MM.1S (cell line): ENCODE measurements around the gene MLPH.

Experiments used
- DNase-seq: peaks from one replicate; pipeline ENCODE4 v3.0.0-alpha.2; 2015
- H2AFZ ChIP-seq: fragments of 300-600 bp; sonication (generic); 2 replicates; pipeline ENCODE4 v1.6.0; 2016; ENCODE audit warnings: antibody characterized with exemption, low read length
- H3F3A ChIP-seq: fragments of 300-600 bp; sonication (generic); 2 replicates; pipeline ENCODE4 v1.6.1; 2016; ENCODE audit warnings: mild to moderate bottlenecking, antibody characterized with exemption, low read length, moderate library complexity, mixed read lengths; ENCODE audit not compliant: insufficient read depth
- H3K27ac ChIP-seq: fragments of 300-600 bp; sonication (generic); 2 replicates; pipeline ENCODE4 v1.5.1; 2016; ENCODE audit warnings: mild to moderate bottlenecking, low read length
- H3K27me3 ChIP-seq: fragments of 300-600 bp; sonication (generic); replicated peaks from 2 replicates; pipeline ENCODE4 v1.6.0; 2016; ENCODE audit warnings: low read length; ENCODE audit not compliant: insufficient read depth
- H3K36me3 ChIP-seq: fragments of 300-600 bp; sonication (generic); replicated peaks from 2 replicates; pipeline ENCODE4 v1.6.1; 2016; ENCODE audit warnings: mild to moderate bottlenecking, low read length, mixed read lengths; ENCODE audit not compliant: insufficient read depth
- H3K4me1 ChIP-seq: fragments of 300-600 bp; sonication (generic); 2 replicates; pipeline ENCODE4 v1.6.1; 2016; ENCODE audit warnings: low read length, mixed read lengths
- H3K4me2 ChIP-seq: fragments of 300-600 bp; sonication (generic); 2 replicates; pipeline ENCODE4 v1.6.0; 2016; ENCODE audit warnings: low read depth, low read length
- H3K4me3 ChIP-seq: fragments of 300-600 bp; sonication (generic); 2 replicates; pipeline ENCODE4 v1.5.1; 2016; ENCODE audit warnings: low read length, mixed read lengths
- H3K79me2 ChIP-seq: fragments of 300-600 bp; sonication (generic); 2 replicates; pipeline ENCODE4 v1.6.1; 2016; ENCODE audit warnings: mixed run types, low read length, mixed read lengths
- H3K9ac ChIP-seq: fragments of 300-600 bp; sonication (generic); 2 replicates; pipeline ENCODE4 v1.6.1; 2016; ENCODE audit warnings: low read length, mixed read lengths
- H3K9me2 ChIP-seq: fragments of 300-600 bp; sonication (generic); replicated peaks from 2 replicates; pipeline ENCODE4 v1.6.1; 2016; ENCODE audit warnings: mild to moderate bottlenecking, low read length, mixed read lengths; ENCODE audit not compliant: insufficient read depth
- H3K9me3 ChIP-seq: fragments of 300-600 bp; sonication (generic); replicated peaks from 2 replicates; pipeline ENCODE4 v1.6.1; 2016; ENCODE audit warnings: mild to moderate bottlenecking, low read length, mixed read lengths; ENCODE audit not compliant: insufficient read depth
- H4K20me1 ChIP-seq: fragments of 300-600 bp; sonication (generic); 2 replicates; pipeline ENCODE4 v1.6.1; 2016; ENCODE audit warnings: mild to moderate bottlenecking, low read length, moderate library complexity, mixed read lengths; ENCODE audit not compliant: insufficient read depth
- EZH2 ChIP-seq: fragments of 300-600 bp; sonication (generic); optimal IDR thresholded peaks from 2 replicates; pipeline ENCODE3; 2017; ENCODE audit warnings: low read depth, mild to moderate bottlenecking, antibody characterized with exemption, low read length, mixed read lengths
- EZH2phosphoT487 ChIP-seq: fragments of 300-600 bp; sonication (generic); IDR thresholded peaks from 2 replicates; pipeline ENCODE4 v1.6.1; 2018; ENCODE audit warnings: antibody characterized with exemption, low read length
- TF ChIP-seq, protein P1 (sequence below): fragments of 300-600 bp; sonication (generic); IDR thresholded peaks from 2 replicates; pipeline ENCODE4 v1.5.1; 2016; ENCODE audit warnings: antibody characterized with exemption, low read length, mixed read lengths

Gene MLPH

GRCh38 chr2:237536617-237537016 is 49.6 kb downstream of the MLPH start:
- Histone ChIP-seq H3K79me2 (no peaks in the 10 kb centered on the region), H2AFZ (no peak overlapping the region), H3F3A (peaks cover 5% of the 10 kb centered on the region; the same call in 1 of the 2 replicates), H3K9me2 (no peaks in the 10 kb centered on the region), H3K27me3 (no peaks in the 10 kb centered on the region), H3K9ac (no peak overlapping the region), H3K27ac (no peak overlapping the region), H4K20me1 (no peaks in the 10 kb centered on the region), H3K4me2 (no peak overlapping the region), H3K4me3 (no peak overlapping the region), H3K4me1 (peaks cover 6% of the 10 kb centered on the region), H3K9me3 (no peaks in the 10 kb centered on the region), H3K36me3 (no peaks in the 10 kb centered on the region)
- no peak for DNase-seq
- TF ChIP-seq, protein P1, sequence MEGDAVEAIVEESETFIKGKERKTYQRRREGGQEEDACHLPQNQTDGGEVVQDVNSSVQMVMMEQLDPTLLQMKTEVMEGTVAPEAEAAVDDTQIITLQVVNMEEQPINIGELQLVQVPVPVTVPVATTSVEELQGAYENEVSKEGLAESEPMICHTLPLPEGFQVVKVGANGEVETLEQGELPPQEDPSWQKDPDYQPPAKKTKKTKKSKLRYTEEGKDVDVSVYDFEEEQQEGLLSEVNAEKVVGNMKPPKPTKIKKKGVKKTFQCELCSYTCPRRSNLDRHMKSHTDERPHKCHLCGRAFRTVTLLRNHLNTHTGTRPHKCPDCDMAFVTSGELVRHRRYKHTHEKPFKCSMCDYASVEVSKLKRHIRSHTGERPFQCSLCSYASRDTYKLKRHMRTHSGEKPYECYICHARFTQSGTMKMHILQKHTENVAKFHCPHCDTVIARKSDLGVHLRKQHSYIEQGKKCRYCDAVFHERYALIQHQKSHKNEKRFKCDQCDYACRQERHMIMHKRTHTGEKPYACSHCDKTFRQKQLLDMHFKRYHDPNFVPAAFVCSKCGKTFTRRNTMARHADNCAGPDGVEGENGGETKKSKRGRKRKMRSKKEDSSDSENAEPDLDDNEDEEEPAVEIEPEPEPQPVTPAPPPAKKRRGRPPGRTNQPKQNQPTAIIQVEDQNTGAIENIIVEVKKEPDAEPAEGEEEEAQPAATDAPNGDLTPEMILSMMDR = no peak
- TF ChIP-seq EZH2phosphoT487 (no peak), EZH2 (no peak)

GRCh38 chr2:237538001-237538720 is 51.1 kb downstream of the MLPH start:
- no peak for TF ChIP-seq EZH2phosphoT487
- TF ChIP-seq EZH2 = no peak
- TF ChIP-seq, protein P1 = no peak
- Histone ChIP-seq H2AFZ (no peak overlapping the region), H3K36me3 (no peaks in the 10 kb centered on the region), H4K20me1 (no peaks in the 10 kb centered on the region), H3K4me3 (no peak overlapping the region), H3K27ac (no peak overlapping the region), H3F3A (no peaks in the 10 kb centered on the region), H3K9ac (no peak overlapping the region), H3K4me1 (no peaks in the 10 kb centered on the region), H3K9me3 (no peaks in the 10 kb centered on the region), H3K79me2 (no peaks in the 10 kb centered on the region), H3K9me2 (no peaks in the 10 kb centered on the region), H3K4me2 (no peak overlapping the region), H3K27me3 (no peaks in the 10 kb centered on the region)
- no peak for DNase-seq

DNA sequence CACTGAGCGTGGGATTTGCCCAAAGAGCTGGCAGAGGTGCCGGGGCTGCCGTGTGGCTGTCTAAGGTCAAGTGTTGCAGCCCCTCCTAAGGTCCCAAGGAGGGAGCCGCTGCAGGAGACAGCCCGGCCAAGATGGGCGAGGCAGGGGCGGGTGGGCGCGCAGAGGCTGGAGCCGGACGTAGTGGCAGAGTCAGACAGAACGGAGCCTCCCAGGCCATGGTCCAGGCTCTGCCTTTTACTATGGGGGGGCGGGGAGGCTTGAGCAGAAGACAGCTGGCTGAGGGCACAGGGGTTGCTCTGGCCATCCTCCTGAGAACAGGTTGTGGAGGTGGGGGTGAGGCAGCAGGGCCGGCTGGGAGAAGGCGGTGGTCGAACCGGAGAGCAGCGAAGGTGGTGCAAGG is 51.9 kb downstream of the MLPH start:
- Histone ChIP-seq H3K4me1 (no peaks in the 10 kb centered on the region), H3K27ac (no peak overlapping the region), H3K9me2 (no peaks in the 10 kb centered on the region), H3K79me2 (no peaks in the 10 kb centered on the region), H3F3A (no peaks in the 10 kb centered on the region), H3K36me3 (no peaks in the 10 kb centered on the region), H3K4me3 (no peak overlapping the region), H3K27me3 (no peaks in the 10 kb centered on the region), H3K9me3 (no peaks in the 10 kb centered on the region), H2AFZ (no peak overlapping the region), H3K4me2 (no peak overlapping the region), H3K9ac (no peak overlapping the region), H4K20me1 (no peaks in the 10 kb centered on the region)
- no peak for DNase-seq
- TF ChIP-seq EZH2phosphoT487 (no peak), EZH2 (no peak)
- TF ChIP-seq, protein P1 = no peak
